Prostate gland (tissue), 2 donors: ENCODE measurements around the gene PITPNB.

Source experiments
- POLR2A ChIP-seq: fragments of 450-650 bp; IDR thresholded peaks from one replicate; pipeline ENCODE4 v1.6.1; 2016; ENCODE audit warnings: antibody characterized with exemption, mild to moderate bottlenecking
- POLR2AphosphoS5 ChIP-seq: sonication (generic); formaldehyde crosslinking; IDR thresholded peaks from one replicate; pipeline ENCODE4 v1.6.1; 2017; ENCODE audit warnings: antibody characterized with exemption
- TF ChIP-seq, protein P1 (sequence below), 4 experiments: fragments of 200-600 bp in 2 of 4; fragments of 450-650 bp in 2 of 4; sonication (generic) in 2 of 4; IDR thresholded peaks; 1 replicate in 3 of 4; 2 replicates in 1 of 4; pipeline ENCODE4 v1.5.1; 2016 to 2019; ENCODE audit warnings: antibody characterized with exemption in 4 of 4, mild to moderate bottlenecking in 2 of 4, moderate library complexity in 2 of 4

DNA sequence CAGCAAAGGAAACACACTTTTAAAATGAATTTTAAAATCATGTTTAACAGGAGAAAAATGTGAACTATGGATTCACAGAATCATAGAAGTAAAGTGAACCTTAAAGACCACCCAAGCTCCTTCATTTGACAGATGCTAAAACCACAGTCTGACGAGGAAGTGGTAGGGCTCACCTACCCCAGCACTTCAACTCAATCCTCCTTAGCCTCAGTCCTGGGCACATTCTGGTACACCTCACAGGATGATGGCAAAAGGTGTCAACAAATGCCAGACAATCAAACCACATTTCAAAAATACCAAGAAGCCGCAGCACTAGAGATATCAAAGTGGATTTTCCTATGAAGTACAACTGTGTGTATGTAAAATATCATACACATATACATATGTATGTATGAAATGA is 43.1 kb downstream of the PITPNB start:
- TF ChIP-seq, protein P1, sequence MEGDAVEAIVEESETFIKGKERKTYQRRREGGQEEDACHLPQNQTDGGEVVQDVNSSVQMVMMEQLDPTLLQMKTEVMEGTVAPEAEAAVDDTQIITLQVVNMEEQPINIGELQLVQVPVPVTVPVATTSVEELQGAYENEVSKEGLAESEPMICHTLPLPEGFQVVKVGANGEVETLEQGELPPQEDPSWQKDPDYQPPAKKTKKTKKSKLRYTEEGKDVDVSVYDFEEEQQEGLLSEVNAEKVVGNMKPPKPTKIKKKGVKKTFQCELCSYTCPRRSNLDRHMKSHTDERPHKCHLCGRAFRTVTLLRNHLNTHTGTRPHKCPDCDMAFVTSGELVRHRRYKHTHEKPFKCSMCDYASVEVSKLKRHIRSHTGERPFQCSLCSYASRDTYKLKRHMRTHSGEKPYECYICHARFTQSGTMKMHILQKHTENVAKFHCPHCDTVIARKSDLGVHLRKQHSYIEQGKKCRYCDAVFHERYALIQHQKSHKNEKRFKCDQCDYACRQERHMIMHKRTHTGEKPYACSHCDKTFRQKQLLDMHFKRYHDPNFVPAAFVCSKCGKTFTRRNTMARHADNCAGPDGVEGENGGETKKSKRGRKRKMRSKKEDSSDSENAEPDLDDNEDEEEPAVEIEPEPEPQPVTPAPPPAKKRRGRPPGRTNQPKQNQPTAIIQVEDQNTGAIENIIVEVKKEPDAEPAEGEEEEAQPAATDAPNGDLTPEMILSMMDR (IDR thresholded peaks at IDR 0.05): no peak
- TF ChIP-seq POLR2A: no peak
- TF ChIP-seq POLR2AphosphoS5: no peak
